PFSK-1 (cell line): ENCODE results near the gene SGMS2.

Source experiments
- FOXP2 ChIP-seq: optimal IDR thresholded peaks from 2 replicates; pipeline ENCODE3; 2011; ENCODE audit warnings: borderline replicate concordance, control low read depth, inconsistent platforms; ENCODE audit not compliant: insufficient read depth; ENCODE audit errors: extremely low read length, extremely low read depth
- POLR2AphosphoS5 ChIP-seq: IDR thresholded peaks from 2 replicates; pipeline ENCODE4 v1.6.1; 2012; ENCODE audit warnings: low read depth, mild to moderate bottlenecking, control low read depth, low read length, moderate library complexity
- SIN3A ChIP-seq: IDR thresholded peaks from 2 replicates; pipeline ENCODE4 v1.6.1; 2012; ENCODE audit warnings: mild to moderate bottlenecking, low read length, moderate library complexity, borderline replicate concordance; ENCODE audit not compliant: insufficient read depth
- TAF1 ChIP-seq: IDR thresholded peaks from 2 replicates; pipeline ENCODE4 v1.6.1; 2012; ENCODE audit warnings: low read length, control low read depth, borderline replicate concordance; ENCODE audit not compliant: insufficient read depth
- TF ChIP-seq, protein P1 (sequence below), 2 experiments: IDR thresholded peaks; 2 replicates each; pipeline versions ENCODE4 v1.6.1 to v1.8.0; 2011 to 2012; ENCODE audit warnings: low read depth in 2 of 2, low read length in 2 of 2, control low read depth in 1 of 2, inconsistent platforms in 1 of 2, mild to moderate bottlenecking in 1 of 2, moderate library complexity in 1 of 2; ENCODE audit not compliant: insufficient read depth in 1 of 2

Gene SGMS2

GRCh38 chr4:107877361-107877760 is 52.6 kb downstream of the SGMS2 start:
- TF ChIP-seq FOXP2 (no peak), TAF1 (no peak), SIN3A (no peak), POLR2AphosphoS5 (no peak)
- TF ChIP-seq, protein P1, sequence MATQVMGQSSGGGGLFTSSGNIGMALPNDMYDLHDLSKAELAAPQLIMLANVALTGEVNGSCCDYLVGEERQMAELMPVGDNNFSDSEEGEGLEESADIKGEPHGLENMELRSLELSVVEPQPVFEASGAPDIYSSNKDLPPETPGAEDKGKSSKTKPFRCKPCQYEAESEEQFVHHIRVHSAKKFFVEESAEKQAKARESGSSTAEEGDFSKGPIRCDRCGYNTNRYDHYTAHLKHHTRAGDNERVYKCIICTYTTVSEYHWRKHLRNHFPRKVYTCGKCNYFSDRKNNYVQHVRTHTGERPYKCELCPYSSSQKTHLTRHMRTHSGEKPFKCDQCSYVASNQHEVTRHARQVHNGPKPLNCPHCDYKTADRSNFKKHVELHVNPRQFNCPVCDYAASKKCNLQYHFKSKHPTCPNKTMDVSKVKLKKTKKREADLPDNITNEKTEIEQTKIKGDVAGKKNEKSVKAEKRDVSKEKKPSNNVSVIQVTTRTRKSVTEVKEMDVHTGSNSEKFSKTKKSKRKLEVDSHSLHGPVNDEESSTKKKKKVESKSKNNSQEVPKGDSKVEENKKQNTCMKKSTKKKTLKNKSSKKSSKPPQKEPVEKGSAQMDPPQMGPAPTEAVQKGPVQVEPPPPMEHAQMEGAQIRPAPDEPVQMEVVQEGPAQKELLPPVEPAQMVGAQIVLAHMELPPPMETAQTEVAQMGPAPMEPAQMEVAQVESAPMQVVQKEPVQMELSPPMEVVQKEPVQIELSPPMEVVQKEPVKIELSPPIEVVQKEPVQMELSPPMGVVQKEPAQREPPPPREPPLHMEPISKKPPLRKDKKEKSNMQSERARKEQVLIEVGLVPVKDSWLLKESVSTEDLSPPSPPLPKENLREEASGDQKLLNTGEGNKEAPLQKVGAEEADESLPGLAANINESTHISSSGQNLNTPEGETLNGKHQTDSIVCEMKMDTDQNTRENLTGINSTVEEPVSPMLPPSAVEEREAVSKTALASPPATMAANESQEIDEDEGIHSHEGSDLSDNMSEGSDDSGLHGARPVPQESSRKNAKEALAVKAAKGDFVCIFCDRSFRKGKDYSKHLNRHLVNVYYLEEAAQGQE (IDR thresholded peaks at IDR 0.05; ENCODE audit: insufficient read depth in 1 of 2, low read depth in 2 of 2, low read length in 2 of 2), result no peak

GRCh38 chr4:107885865-107886264 is 61.1 kb downstream of the SGMS2 start:
- TF ChIP-seq, protein P1 (IDR thresholded peaks at IDR 0.05; ENCODE audit: insufficient read depth in 1 of 2, low read depth in 2 of 2, low read length in 2 of 2), result no peak
- TF ChIP-seq POLR2AphosphoS5 (no peak), SIN3A (no peak), TAF1 (no peak), FOXP2 (no peak)

GRCh38 chr4:107888237-107888636 is 63.5 kb downstream of the SGMS2 start:
- TF ChIP-seq TAF1 (no peak), FOXP2 (no peak), POLR2AphosphoS5 (no peak), SIN3A (no peak)
- TF ChIP-seq, protein P1 (IDR thresholded peaks at IDR 0.05; ENCODE audit: insufficient read depth in 1 of 2, low read depth in 2 of 2, low read length in 2 of 2), result no peak

- TF ChIP-seq FOXP2 (no peak), TAF1 (no peak), SIN3A (no peak), POLR2AphosphoS5 (no peak)
- TF ChIP-seq, protein P1 (IDR thresholded peaks at IDR 0.05; ENCODE audit: insufficient read depth in 1 of 2, low read depth in 2 of 2, low read length in 2 of 2), result no peak
These were observed 66.0 kb downstream of the SGMS2 start for GRCh38 chr4:107890779-107891178.

DNA sequence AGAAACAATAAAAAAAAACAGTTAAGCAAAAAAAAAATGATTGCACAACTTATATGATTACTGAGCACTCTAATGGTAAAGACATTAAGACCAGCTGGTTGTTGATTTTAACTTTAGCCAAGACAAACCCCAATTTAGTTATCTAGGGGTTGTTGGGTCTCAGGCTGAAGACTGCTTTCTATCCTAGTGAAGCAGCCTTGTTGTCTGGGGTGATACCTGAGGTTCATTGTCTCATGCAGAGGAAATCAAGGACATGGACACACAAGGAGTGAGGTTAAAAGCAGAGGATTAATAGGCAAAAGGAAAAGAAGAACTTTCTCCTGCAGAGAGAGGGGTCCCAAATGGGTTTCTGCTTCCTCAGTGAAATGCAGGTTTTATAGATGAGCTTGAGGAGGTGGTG is 66.6 kb downstream of the SGMS2 start:
- TF ChIP-seq TAF1 (no peak), POLR2AphosphoS5 (no peak), SIN3A (no peak), FOXP2 (no peak)
- TF ChIP-seq, protein P1 (IDR thresholded peaks at IDR 0.05; ENCODE audit: insufficient read depth in 1 of 2, low read depth in 2 of 2, low read length in 2 of 2), result no peak
